Hindlimb muscle (tissue), 1 donor: ENCODE data around the gene CAPG. TPM values are rescaled to one million over a fixed set of nuclear protein-coding genes. Genes with fewer than 3 reads are reported as not detected.
"Not testable (repeated sequence)": the region's sequence is repeated elsewhere in the genome, so short reads cannot be mapped to it uniquely, and the experiment has no call there.

ENCODE experiments used
- DNase-seq: peaks from one replicate; pipeline ENCODE4 v3.0.0-alpha.2; 2013
- polyA plus RNA-seq: library from polyadenylated mRNA; unstranded; fragments of 120-200 nt; gene quantifications from one replicate; pipeline ENCODE4 v1.2.1, GENCODE V29; 2013; ENCODE audit not compliant: insufficient read length

Gene CAPG, protein sequence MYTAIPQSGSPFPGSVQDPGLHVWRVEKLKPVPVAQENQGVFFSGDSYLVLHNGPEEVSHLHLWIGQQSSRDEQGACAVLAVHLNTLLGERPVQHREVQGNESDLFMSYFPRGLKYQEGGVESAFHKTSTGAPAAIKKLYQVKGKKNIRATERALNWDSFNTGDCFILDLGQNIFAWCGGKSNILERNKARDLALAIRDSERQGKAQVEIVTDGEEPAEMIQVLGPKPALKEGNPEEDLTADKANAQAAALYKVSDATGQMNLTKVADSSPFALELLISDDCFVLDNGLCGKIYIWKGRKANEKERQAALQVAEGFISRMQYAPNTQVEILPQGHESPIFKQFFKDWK
- 16.8 TPM for polyA plus RNA-seq

DNA sequence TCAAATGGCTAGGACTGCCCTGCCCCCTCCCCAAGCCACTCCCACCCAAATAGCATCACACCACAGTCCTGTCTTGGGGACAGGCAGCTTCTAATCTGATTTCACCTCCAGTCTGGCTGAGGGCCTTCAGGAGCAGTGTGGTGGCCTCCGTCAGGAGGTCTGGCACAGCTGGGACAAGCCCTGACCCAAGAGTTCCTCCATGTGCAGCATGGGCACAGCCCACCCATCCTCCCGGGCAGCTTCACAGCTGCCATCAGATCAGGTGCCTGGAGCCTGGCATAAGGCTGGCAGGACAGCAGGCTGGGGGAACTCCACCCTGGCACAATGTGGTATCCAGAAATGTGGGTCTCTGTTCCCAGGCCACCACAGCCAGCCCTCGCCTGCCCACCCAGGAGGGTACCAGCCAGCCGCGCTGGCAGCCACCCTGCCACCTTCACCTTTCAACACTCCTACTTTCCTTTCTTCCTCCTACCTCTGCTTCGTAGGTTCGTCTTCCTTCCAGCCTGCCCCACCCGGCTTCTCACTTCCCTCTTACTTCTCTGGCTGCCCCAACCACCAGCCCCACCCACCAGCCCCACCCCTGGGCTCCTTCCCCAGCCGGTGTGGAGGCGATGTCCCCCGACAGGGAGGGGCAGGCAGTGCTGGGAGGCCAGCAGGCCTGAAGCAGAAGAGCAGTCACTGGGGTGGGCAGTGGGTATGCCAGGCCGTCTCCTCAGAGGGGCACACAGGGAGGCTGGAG, at the start of gene CAPG:
CAPG (minus strand) TSS at position 522 of the 739 bp plus-strand sequence. CDS start 8,221 bp downstream, outside the sequence.
- DNase-seq = no peak

DNA sequence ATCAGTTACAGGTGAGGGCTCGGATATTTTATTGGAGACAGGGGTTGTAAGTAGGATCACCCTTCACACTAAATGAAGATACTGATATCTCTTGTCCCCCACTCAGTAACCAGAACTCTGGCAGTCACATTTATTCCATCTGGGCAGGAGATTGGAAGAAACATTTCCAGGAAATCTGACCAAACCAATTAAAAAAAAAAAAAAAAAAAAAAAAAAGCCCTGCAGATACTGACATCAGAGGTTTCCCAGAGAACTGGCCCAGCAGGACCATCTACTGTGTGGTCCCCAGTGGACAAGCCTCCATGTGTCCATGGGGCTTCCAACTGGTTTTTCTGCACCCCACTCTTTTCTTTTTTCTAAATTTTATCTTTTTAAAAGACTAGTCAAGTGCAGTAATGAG, 49.6 kb upstream of the CAPG start:
- no peak for DNase-seq

DNA sequence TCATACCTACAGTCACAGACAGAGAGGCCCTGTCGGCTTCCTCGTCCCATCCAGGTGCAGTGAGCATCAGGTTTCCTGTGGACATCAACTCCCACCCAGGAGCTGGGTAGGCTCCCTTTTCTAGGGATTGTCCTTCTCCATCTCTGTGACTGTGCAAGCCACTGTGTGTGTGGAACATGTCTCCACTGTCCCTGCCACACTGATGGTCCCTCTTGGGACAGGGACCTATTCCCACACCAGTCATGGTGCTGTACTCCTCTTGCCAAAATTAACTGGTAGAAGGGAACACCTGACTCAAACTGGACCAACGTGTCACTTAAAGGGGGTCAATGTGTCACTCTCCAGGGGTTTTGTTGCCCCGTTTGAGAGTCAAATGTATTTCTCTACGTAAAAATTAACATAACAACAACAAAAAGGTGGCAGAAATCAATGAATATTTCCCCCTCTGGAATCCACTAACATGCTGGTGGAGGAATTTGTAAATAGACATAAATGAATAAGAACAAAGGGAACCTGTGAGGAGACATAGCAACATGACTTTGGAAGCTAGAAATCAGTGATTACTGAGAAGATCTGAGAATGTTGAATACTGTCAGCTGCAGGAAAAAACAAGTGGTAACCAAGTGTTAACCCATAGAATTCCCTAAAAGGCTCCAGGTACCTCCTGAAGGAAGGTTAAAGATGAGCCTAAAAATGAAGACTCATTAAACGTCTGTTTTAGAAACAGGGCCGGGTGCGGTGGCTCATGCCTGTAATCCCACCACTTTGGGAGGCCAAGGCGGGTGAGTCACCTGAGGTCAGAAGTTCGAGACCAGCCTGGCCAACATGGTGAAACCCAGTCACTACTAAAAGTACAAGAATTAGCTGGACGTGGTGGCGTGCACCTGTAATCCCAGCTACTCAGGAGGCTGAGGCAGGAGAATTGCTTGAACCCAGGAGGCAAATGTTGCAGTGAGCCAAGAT, 48.7 kb upstream of the CAPG start:
- DNase-seq = no peak

DNA sequence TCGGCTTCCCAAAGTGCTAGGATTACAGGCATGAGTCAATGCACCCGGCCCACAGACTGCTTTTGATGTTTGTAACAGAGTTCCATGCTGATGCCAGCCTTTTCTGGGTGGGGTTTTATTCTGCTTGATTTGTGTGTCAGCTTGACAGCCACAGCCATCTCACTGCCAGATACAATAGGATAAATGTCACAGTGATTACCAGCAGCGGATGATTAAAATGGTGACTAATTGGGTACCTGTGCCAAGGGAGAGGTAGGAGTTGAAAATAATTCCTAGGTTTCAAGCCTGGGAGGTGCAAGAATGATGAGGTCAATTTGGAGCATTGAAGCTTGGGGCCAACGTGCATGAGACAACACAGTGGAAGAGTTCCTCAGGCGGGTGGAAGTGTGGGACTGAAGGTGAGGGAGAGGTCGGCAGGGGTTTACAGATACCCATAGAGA, 47.7 kb upstream of the CAPG start:
- DNase-seq = no peak

DNA sequence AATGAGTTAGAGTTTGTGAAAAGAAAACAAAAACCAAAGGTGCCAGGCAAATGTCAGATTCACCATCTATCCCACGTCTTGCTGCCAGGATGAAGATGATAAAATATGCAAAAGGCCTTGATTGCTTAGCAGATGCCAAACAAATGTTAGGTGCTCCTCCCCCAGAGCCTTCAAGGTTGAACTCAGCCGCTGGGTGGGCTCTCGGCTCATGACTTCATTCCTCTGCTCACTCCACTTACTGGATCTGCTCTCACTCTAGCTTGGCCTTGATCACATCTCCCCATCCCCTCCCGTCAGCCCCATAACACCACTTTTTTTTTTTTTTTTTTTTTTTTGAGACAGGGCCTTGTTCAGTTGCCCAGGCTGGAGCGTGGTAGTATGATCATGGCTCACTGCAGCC, 46.9 kb upstream of the CAPG start:
- DNase-seq = no peak

GRCh38 chr2:85455552-85456090, 45.5 kb upstream of the CAPG start:
- DNase-seq = no peak

DNA sequence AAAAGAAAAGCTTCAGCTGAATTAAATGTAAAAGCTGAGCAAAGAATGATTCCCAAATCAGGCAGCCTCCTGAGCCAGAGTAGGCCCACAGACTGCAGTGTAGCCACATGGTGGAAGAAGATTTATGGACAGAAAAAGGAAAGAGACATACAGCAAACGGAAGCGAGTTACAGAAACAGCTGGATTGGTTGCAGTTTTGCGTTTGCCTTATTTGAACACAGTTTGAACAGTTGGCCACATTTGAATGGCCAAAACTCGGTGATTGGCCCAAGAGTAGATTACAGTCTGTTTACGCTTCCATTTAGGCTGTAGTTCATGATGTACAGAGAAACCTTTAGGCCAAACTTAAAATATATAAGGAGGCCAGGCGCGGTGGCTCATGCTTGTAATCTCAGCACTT, 43.4 kb upstream of the CAPG start:
- DNase-seq = no peak

- no peak for DNase-seq
Observed at GRCh38 chr2:85452237-85452636, 42.1 kb upstream of the CAPG start.

DNA sequence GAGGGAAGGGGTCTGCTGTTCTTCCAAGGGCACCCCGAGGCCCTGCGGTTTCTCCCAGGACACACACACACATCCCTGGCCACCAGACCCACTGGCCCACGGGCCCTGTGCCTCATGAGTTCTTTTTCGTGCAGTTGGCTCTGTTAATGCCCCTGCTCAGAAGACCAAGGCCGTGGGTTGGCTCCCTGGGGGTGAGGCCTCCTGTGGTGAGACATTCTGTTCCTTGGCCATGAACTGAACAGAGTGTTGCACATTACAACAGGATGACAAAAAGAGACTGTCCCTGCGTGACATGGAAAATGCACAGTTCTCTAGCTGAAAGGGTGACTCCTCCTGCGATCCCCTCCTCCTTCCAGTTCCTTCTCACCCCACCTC, 39.0 kb upstream of the CAPG start:
- no peak for DNase-seq

- DNase-seq = no peak
Observed at GRCh38 chr2:85448461-85449213, 38.5 kb upstream of the CAPG start.

GRCh38 chr2:85447222-85447585, 37.0 kb upstream of the CAPG start:
- no peak for DNase-seq

GRCh38 chr2:85446296-85447221, 36.4 kb upstream of the CAPG start:
- DNase-seq = no peak

GRCh38 chr2:85445316-85446295, 35.4 kb upstream of the CAPG start:
- DNase-seq = no peak

GRCh38 chr2:85444629-85445172, 34.5 kb upstream of the CAPG start:
- no peak for DNase-seq

DNA sequence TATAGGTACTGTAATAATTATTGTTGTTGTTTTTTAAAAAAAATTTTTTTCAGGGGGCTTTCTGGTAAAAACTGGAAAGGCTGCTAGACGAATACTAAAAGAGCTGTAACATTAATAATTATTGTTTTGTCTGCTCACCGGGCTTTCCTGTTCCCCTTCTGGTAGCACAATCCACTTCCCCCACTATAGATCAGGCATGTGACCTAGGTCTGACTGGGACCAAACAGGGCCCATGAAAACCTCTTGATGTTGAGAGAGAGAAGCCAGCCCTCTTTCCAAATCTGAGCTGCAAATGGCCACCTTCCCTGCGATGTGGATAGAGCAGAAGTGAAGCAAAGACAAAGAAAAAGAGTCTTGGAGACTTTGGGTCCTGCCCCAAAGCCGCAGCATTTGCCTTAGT, 31.7 kb upstream of the CAPG start:
- DNase-seq = no peak

DNA sequence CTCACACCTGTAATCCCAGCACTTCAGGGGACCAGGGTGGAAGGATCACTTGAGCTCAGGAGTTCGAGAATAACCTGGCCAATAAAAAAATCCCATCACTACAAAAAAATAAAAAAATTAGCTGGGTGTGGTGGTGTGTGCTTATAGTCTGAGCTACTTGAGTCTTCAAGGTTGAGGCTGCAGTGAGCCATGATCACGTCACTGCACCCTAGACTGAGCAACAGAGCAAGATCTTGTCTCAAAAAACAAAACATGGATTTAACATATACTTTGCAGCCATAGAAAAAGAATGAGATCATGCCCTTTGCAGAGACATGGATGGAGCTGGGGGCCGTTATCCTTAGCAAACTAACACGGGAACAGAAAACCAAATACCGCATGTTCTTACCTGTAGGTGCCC, 30.6 kb upstream of the CAPG start:
- DNase-seq = no peak

- DNase-seq = no peak
Observed at GRCh38 chr2:85439986-85440385, 29.8 kb upstream of the CAPG start.

DNA sequence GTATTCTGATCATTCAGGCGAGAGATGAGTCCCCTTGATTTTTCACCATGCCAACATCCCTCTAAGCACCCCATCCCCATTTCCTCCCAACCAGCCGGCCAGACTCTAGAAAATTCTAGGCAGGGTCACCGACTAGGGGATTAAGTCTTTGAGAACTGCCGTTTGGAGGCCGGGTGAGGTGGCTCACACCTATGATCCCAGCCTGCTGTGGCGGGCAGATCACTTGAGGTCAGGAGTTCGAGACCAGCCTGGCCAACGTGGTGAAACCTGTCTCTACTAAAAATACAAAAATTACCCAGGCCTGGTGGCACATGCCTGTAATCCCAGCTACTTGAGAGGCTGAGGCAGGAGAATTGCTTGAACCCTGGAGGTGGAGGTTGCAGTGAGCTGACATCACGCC, 29.4 kb upstream of the CAPG start:
- not testable (repeated sequence) for DNase-seq

- DNase-seq = no peak
Observed at GRCh38 chr2:85439025-85439472, 28.9 kb upstream of the CAPG start.
